Right forelimb (tissue), 1 donor: Measurements from ENCODE around the gene OR2A2.

Experiments used
- DNase-seq: peaks from one replicate; pipeline ENCODE4 v3.0.0-alpha.2; 2018

OR2A2 gene

DNA sequence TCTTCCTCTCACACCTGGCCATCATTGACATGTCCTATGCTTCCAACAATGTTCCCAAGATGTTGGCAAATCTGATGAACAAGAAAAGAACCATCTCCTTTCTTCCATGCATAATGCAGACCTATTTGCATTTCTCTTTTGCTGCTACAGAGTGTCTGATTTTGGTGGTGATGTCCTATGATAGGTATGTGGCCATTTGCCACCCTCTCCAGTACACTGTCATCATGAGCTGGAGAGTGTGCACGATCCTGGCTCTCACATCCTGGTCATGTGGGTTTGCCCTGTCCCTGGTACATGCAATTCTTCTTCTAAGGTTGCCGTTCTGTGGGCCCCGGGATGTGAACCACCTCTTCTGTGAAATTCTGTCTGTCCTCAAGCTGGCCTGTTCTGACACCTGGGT, 32.8 kb downstream of the OR2A2 start:
- no peak for DNase-seq

GRCh38 chr7:144144426-144144825, 35.0 kb downstream of the OR2A2 start:
- no peak for DNase-seq

DNA sequence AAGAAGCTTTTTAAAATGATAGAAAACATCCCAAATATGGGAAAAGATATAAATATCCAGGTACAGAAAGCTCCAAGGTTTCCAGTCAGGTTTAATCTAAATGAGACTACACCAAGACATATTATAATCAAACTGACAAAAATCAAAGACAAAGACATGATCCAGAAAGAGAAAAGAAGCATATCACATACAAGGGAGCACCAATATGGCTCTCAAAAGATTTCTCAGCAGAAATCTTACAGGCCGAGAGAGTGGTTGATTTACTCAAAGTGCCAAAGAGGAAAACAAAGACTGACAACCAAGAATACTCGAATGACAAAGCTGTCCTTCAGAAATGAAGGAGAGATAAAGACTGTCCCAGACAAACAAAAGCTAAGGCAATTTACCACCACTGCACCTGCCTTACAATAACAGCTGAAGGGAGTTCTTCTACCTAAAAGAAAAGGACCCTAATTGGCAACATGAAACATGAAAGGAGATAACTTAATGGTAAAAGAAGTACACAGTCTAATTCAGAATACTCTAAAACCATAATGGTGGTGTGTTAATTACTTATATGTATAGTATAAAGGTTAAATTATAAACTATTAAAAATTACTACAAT, 38.9 kb downstream of the OR2A2 start:
- DNase-seq: no peak

DNA sequence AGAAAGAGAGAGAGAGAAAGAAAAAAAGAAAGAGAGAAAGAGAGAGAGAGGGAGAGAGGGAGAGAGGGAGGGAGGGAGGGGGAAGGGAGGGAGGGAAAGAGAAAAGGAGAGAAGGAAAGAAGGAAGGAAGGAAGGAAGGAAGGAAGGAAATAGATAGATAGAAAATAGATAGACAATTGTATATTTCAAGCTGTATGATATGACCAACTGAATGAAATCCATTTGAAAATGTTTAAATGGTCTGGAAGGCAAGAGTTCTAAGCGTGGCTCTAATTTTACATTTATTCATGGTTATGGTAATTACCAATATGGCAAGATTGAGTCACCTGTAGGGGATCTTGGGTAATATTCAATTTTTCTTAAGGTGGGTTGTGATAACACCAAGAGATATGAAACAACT, 49.5 kb downstream of the OR2A2 start:
- no peak for DNase-seq
